ENCODE data around the gene FAH. TPM values are rescaled to one million over a fixed set of nuclear protein-coding genes. Genes with fewer than 3 reads are reported as not detected.
A peak's percentile ranks its signal among the peaks of the same experiment; 100 is the strongest.

Gene FAH
- total and polyA plus RNA-seq, 9 of the 15 experiments (the other 6 are each of a cell fraction or from before 2014, with no cell fraction given), result 66.8 to 310 (median 103) TPM

DNA sequence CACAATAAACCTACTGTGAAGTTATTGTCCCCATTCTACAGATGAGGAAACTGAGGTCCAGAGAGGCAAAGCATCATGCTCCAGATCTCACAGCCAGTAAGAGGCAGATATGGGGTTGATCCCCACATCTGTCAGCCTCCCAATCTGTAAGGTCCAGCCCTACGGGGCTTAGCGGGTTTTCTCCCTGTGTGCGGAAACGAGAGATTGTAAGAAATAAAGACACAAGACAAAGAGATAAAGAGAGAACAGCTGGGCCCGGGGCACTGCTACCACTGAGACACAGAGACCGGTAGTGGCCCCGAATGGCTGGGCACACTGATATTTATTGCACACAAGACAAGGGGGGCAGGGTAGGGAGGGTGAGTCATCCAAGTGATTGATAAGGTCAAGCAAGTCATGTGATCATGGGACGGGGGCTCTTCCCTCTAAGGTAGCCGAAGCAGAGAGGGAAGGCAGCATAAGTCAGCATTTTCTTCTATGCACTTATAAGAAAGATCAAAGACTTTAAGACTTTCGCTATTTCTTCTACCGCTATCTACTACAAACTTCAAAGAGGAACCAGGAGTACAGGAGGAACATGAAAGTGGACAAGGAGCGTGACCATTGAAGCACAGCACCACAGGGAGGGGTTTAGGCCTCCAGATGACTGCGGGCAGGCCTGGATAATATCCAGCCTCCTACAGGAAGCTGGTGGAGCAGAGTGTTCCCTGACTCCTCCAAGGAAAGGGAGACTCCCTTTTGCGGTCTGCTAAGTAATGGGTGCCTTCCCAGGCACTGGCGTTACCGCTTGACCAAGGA, 2.8 kb downstream of the FAH start (continued):
- TF ChIP-seq ZFX (CRISPR knock-in tag; IDR thresholded peaks at IDR 0.05), result peak; percentile 75
- peak; percentile 72; the same call in 1 of the 2 replicates for TF ChIP-seq GATA2 (CRISPR knock-in tag; IDR thresholded peaks at IDR 0.05)
- peak; percentile 55 for TF ChIP-seq KDM5B (IDR thresholded peaks at IDR 0.05; ENCODE audit: insufficient replicate concordance, low read depth, low read length)
- peak; percentile 80 for TF ChIP-seq HDAC3 (IDR thresholded peaks at IDR 0.05; ENCODE audit: borderline replicate concordance, partially characterized antibody)
- peak in 1 of 3 experiments; percentile 82; a peak in 2 of 6 replicates for TF ChIP-seq ZBTB11 (CRISPR knock-in tag; IDR thresholded peaks at IDR 0.05)
- peak; percentile 18; the same call in 1 of the 2 replicates for TF ChIP-seq ZNF644 (tag; IDR thresholded peaks at IDR 0.05; ENCODE audit: low read depth)
- TF ChIP-seq SRF (CRISPR knock-in tag; IDR thresholded peaks at IDR 0.05), result peak in 1 of 2 experiments; percentile 54; a peak in 1 of 4 replicates
- peak; percentile 20; the same call in 1 of the 2 replicates for TF ChIP-seq PHF8 (IDR thresholded peaks at IDR 0.05; ENCODE audit: borderline replicate concordance, low read length)
- peak; percentile 42; the same call in 1 of the 2 replicates for TF ChIP-seq ZBTB7A (IDR thresholded peaks at IDR 0.05; ENCODE audit: borderline replicate concordance, control insufficient read depth, low read depth, low read length)
- TF ChIP-seq PTRF (tag; IDR thresholded peaks at IDR 0.05), result 0 out of 2 replicates have a peak, but pooled peaks have one; percentile 33
- TF ChIP-seq TRIM24 (IDR thresholded peaks at IDR 0.05), result peak; percentile 79 to 84
- TF ChIP-seq CEBPB (tag; IDR thresholded peaks at IDR 0.05), result peak; percentile 73
- TF ChIP-seq SMARCC2 (IDR thresholded peaks at IDR 0.05; ENCODE audit: low read depth), result peak; percentile 86; the same call in 1 of the 2 replicates
- TF ChIP-seq ELF1 (tag; IDR thresholded peaks at IDR 0.05), result peak; percentile 58

All from K562 (cell line).